Adipocyte (in vitro differentiated cells): ENCODE data around the gene HSPG2.

ENCODE experiments used
- DNase-seq: peaks from one replicate; pipeline ENCODE4 v3.0.0-alpha.2; 2015; ENCODE audit warnings: low read depth
- H3K27me3 ChIP-seq: replicated peaks from 2 replicates; pipeline ENCODE4 v1.7.0; 2013; ENCODE audit warnings: mild to moderate bottlenecking, low read length, moderate library complexity; ENCODE audit not compliant: control insufficient read depth, insufficient read depth
- H3K36me3 ChIP-seq: 2 replicates; pipeline ENCODE4 v1.7.0; 2013; ENCODE audit warnings: low read length, mild to moderate bottlenecking, moderate library complexity; ENCODE audit not compliant: control insufficient read depth, insufficient read depth, severe bottlenecking
- H3K4me1 ChIP-seq: 2 replicates; pipeline ENCODE4 v1.7.0; 2013; ENCODE audit warnings: mild to moderate bottlenecking, low read length, moderate library complexity; ENCODE audit not compliant: control insufficient read depth, insufficient read depth
- H3K4me3 ChIP-seq: 2 replicates; pipeline ENCODE4 v1.7.0; 2013; ENCODE audit warnings: mild to moderate bottlenecking, low read length, moderate library complexity
- H3K9ac ChIP-seq: 2 replicates; pipeline ENCODE4 v1.7.0; 2013; ENCODE audit warnings: mild to moderate bottlenecking, low read length, moderate library complexity
- H3K9me3 ChIP-seq: 2 replicates; pipeline ENCODE4 v1.7.0; 2013; ENCODE audit warnings: mild to moderate bottlenecking, low read length, moderate library complexity; ENCODE audit not compliant: control insufficient read depth

HSPG2 gene

GRCh38 chr1:21891621-21892479, 45.3 kb downstream of the HSPG2 start:
- Histone ChIP-seq H3K4me3 (no peak overlapping the region), H3K4me1 (peaks cover 29% of the 10 kb centered on the region), H3K9ac (no peak overlapping the region), H3K9me3 (no peaks in the 10 kb centered on the region), H3K36me3 (peaks cover 93% of the 10 kb centered on the region), H3K27me3 (no peaks in the 10 kb centered on the region)
- no peak for DNase-seq

- H3K4me1 ChIP-seq = peaks cover 22% of the 10 kb centered on the region
- no peaks in the 10 kb centered on the region for H3K27me3 ChIP-seq
- no peak overlapping the region for H3K4me3 ChIP-seq
- H3K9me3 ChIP-seq = no peaks in the 10 kb centered on the region
- no peak for DNase-seq
- H3K9ac ChIP-seq = no peak overlapping the region
- H3K36me3 ChIP-seq = peaks cover 97% of the 10 kb centered on the region
Observed at GRCh38 chr1:21891081-21891480, 46.0 kb downstream of the HSPG2 start.

GRCh38 chr1:21888500-21888899, 48.6 kb downstream of the HSPG2 start:
- Histone ChIP-seq H3K9ac (no peak overlapping the region), H3K4me1 (no peaks in the 10 kb centered on the region), H3K36me3 (peaks cover 98% of the 10 kb centered on the region), H3K4me3 (no peak overlapping the region), H3K9me3 (no peaks in the 10 kb centered on the region), H3K27me3 (no peaks in the 10 kb centered on the region)
- DNase-seq = no peak

GRCh38 chr1:21887796-21888195, 49.3 kb downstream of the HSPG2 start:
- no peaks in the 10 kb centered on the region for H3K9me3 ChIP-seq
- H3K36me3 ChIP-seq = peaks cover 98% of the 10 kb centered on the region
- no peak overlapping the region for H3K4me3 ChIP-seq
- H3K9ac ChIP-seq = no peak overlapping the region
- no peak for DNase-seq
- no peaks in the 10 kb centered on the region for H3K27me3 ChIP-seq
- H3K4me1 ChIP-seq = peaks cover 5% of the 10 kb centered on the region

- Histone ChIP-seq H3K9ac (no peak overlapping the region), H3K36me3 (peaks cover 99% of the 10 kb centered on the region), H3K27me3 (no peaks in the 10 kb centered on the region)
Observed at GRCh38 chr1:21887216-21887736, 49.8 kb downstream of the HSPG2 start.

GRCh38 chr1:21886486-21887215, 50.5 kb downstream of the HSPG2 start:
- no peak overlapping the region for H3K9ac ChIP-seq
- peaks cover 99% of the 10 kb centered on the region for H3K36me3 ChIP-seq
- H3K4me1 ChIP-seq = peaks cover 6% of the 10 kb centered on the region
- H3K27me3 ChIP-seq = no peaks in the 10 kb centered on the region
- H3K4me3 ChIP-seq = no peak overlapping the region
- H3K9me3 ChIP-seq = no peaks in the 10 kb centered on the region
- DNase-seq = no peak

More at GRCh38 chr1:21887216-21887736, 49.8 kb downstream of the HSPG2 start:
- Histone ChIP-seq H3K9me3 (no peaks in the 10 kb centered on the region), H3K4me3 (no peak overlapping the region), H3K4me1 (peaks cover 6% of the 10 kb centered on the region)
- DNase-seq = no peak

- no peak for DNase-seq
- Histone ChIP-seq H3K4me1 (peaks cover 6% of the 10 kb centered on the region), H3K4me3 (no peak overlapping the region), H3K27me3 (no peaks in the 10 kb centered on the region), H3K36me3 (peaks cover 99% of the 10 kb centered on the region), H3K9ac (no peak overlapping the region), H3K9me3 (no peaks in the 10 kb centered on the region)
Observed at GRCh38 chr1:21885236-21886037, 51.7 kb downstream of the HSPG2 start.

GRCh38 chr1:21884456-21885235, 52.5 kb downstream of the HSPG2 start:
- H3K36me3 ChIP-seq = peaks cover 99% of the 10 kb centered on the region
- H3K9me3 ChIP-seq = no peaks in the 10 kb centered on the region
- no peak overlapping the region for H3K9ac ChIP-seq
- H3K4me3 ChIP-seq = no peak overlapping the region
- no peaks in the 10 kb centered on the region for H3K27me3 ChIP-seq
- H3K4me1 ChIP-seq = peaks cover 12% of the 10 kb centered on the region
- DNase-seq = no peak

GRCh38 chr1:21882721-21883415, 54.2 kb downstream of the HSPG2 start:
- peaks cover 12% of the 10 kb centered on the region for H3K4me1 ChIP-seq
- no peak overlapping the region for H3K9ac ChIP-seq
- no peaks in the 10 kb centered on the region for H3K27me3 ChIP-seq
- no peak overlapping the region for H3K4me3 ChIP-seq
- H3K36me3 ChIP-seq = peaks cover 99% of the 10 kb centered on the region
- no peaks in the 10 kb centered on the region for H3K9me3 ChIP-seq
- no peak for DNase-seq

GRCh38 chr1:21881250-21881649, 55.9 kb downstream of the HSPG2 start:
- no peaks in the 10 kb centered on the region for H3K9me3 ChIP-seq
- peaks cover 97% of the 10 kb centered on the region for H3K36me3 ChIP-seq
- H3K27me3 ChIP-seq = no peaks in the 10 kb centered on the region
- no peak for DNase-seq
- no peak overlapping the region for H3K9ac ChIP-seq
- H3K4me3 ChIP-seq = no peak overlapping the region
- peaks cover 12% of the 10 kb centered on the region for H3K4me1 ChIP-seq
